ENCODE data around the gene RANBP1. TPM values are rescaled to one million over a fixed set of nuclear protein-coding genes. Genes with fewer than 3 reads are reported as not detected.

RANBP1 gene
- polyA plus RNA-seq, 1 of the 3 experiments (the other 2 are of a cell fraction): 502 TPM

DNA sequence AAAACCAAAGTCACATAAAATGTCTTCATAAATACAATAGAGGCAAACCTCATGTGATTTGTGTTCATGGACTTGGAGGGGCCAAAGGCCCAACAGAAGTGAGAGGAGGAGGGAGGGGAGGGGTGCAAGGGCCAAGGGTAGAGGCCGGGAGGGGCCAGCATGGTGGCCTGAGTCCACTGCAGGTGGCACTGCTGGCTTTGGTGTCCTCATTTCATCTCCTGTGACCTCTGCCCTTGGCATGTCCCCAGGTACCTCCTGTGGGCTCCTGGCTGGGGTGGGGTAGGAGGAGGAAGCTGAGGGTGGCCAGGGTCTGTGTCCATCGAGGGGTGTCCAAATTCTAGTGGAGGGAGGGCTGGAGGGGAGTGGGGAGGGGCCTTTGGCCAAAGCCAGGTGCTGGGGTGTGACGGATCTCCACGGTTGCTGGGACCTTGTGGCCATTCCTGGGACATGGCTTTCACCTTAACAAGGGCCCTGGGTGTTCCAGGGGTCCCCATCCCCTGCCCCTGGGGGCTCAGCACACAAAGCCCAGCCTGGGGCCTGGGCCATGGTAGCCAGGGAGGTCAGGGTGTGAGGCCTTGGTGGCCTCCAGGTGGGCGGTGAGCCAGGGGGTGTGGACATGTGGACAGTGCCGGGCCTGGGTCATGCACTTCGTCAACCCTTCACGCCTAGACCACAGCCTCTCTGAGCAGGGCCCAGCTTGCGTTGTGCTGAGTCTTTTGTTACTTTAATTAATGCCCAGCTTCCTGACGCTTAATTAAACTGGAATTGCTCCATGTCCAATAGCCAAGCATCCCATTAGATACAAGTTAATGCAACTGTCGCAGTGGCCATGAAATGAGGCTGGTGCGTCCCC lies 55.6 kb downstream of the RANBP1 start:
- TF ChIP-seq RCOR1 (IDR thresholded peaks at IDR 0.05; ENCODE audit: low read length) (no peak), TCF12 (IDR thresholded peaks at IDR 0.05) (no peak)
- no peak for DNase-seq
- Histone ChIP-seq H3K4me1 (ENCODE audit: control insufficient read depth in 1 of 2, insufficient read depth in 2 of 2, low read depth in 1 of 2, low read length in 1 of 2) (peaks cover 0 to 3% of the 10 kb centered on the region in 2 experiments; a peak in 1 of 4 replicates), H3K4me2 (no peak overlapping the region), H2AFZ (ENCODE audit: low read depth) (no peak overlapping the region), H3K27me3 (ENCODE audit: insufficient read depth) (no peaks in the 10 kb centered on the region; the same call in 1 of the 2 replicates), H3F3A (replicated peaks; ENCODE audit: insufficient read depth) (no peaks in the 10 kb centered on the region), H3K9ac (no peak overlapping the region), H4K20me1 (ENCODE audit: insufficient read depth) (no peaks in the 10 kb centered on the region), H3K79me2 (ENCODE audit: insufficient read depth) (no peaks in the 10 kb centered on the region), H3K27ac (ENCODE audit: low read depth in 2 of 2, low read length in 1 of 2) (no peak overlapping the region), H3K36me3 (replicated peaks in 1 of 2; ENCODE audit: control insufficient read depth in 1 of 2, insufficient read depth in 2 of 2, low read length in 1 of 2) (no peaks in the 10 kb centered on the region), H3K9me3 (no peaks in the 10 kb centered on the region), H3K9me2 (no peaks in the 10 kb centered on the region), H3K4me3 (ENCODE audit: low read depth in 2 of 2, low read length in 1 of 2) (no peak overlapping the region)
- CTCF ChIA-PET: interaction anchor here (0.9 to 1.5 kb wide), 3 partner anchors 15 to 64 kb away, joined by 3 to 6 read pairs (median 3); no protein-coding TSS in a partner anchor
- POLR2A ChIA-PET: no interaction called here
- WGBS (ENCODE audit: low lambda C conversion rate): 71% methylated on average over 10 of the region's 12 CpGs

- Histone ChIP-seq H3K9me3 (no peaks in the 10 kb centered on the region), H3F3A (replicated peaks; ENCODE audit: insufficient read depth) (no peaks in the 10 kb centered on the region), H3K4me3 (ENCODE audit: low read depth in 2 of 2, low read length in 1 of 2) (no peak overlapping the region), H3K9ac (no peak overlapping the region), H3K9me2 (no peaks in the 10 kb centered on the region), H3K4me2 (no peak overlapping the region), H3K36me3 (replicated peaks in 1 of 2; ENCODE audit: control insufficient read depth in 1 of 2, insufficient read depth in 2 of 2, low read length in 1 of 2) (no peaks in the 10 kb centered on the region), H3K79me2 (ENCODE audit: insufficient read depth) (no peaks in the 10 kb centered on the region), H3K27me3 (ENCODE audit: insufficient read depth) (no peaks in the 10 kb centered on the region; the same call in 1 of the 2 replicates), H4K20me1 (ENCODE audit: insufficient read depth) (no peaks in the 10 kb centered on the region), H3K27ac (ENCODE audit: low read depth in 2 of 2, low read length in 1 of 2) (no peak overlapping the region), H3K4me1 (ENCODE audit: control insufficient read depth in 1 of 2, insufficient read depth in 2 of 2, low read depth in 1 of 2, low read length in 1 of 2) (peaks cover 0 to 3% of the 10 kb centered on the region in 2 experiments; a peak in 1 of 4 replicates), H2AFZ (ENCODE audit: low read depth) (no peak overlapping the region)
- TF ChIP-seq MAX (IDR thresholded peaks at IDR 0.05; ENCODE audit: low read depth) (no peak), TAF1 (IDR thresholded peaks at IDR 0.05; ENCODE audit: borderline replicate concordance, low read depth, low read length) (no peak)
- ChIA-PET CTCF (interaction anchor here (0.9 to 1.5 kb wide), 2 partner anchors 15 to 64 kb away, joined by 3 to 6 read pairs; no protein-coding TSS in a partner anchor), POLR2A (no interaction called here)
- DNase-seq: no peak
- 64% methylated on average over 7 of the region's 10 CpGs for WGBS (ENCODE audit: low lambda C conversion rate)
Observed at GRCh38 chr22:20172141-20172613, 56.3 kb downstream of the RANBP1 start.

GRCh38 chr22:20173246-20173645 lies 57.3 kb downstream of the RANBP1 start:
- Histone ChIP-seq H4K20me1 (ENCODE audit: insufficient read depth) (no peaks in the 10 kb centered on the region), H3K9ac (no peak overlapping the region), H3K27ac (ENCODE audit: low read depth in 2 of 2, low read length in 1 of 2) (no peak overlapping the region), H2AFZ (ENCODE audit: low read depth) (no peak overlapping the region), H3K4me2 (no peak overlapping the region), H3K27me3 (ENCODE audit: insufficient read depth) (no peaks in the 10 kb centered on the region; the same call in 1 of the 2 replicates), H3F3A (replicated peaks; ENCODE audit: insufficient read depth) (no peaks in the 10 kb centered on the region), H3K4me3 (ENCODE audit: low read depth in 2 of 2, low read length in 1 of 2) (no peak overlapping the region), H3K9me3 (no peaks in the 10 kb centered on the region), H3K36me3 (replicated peaks in 1 of 2; ENCODE audit: control insufficient read depth in 1 of 2, insufficient read depth in 2 of 2, low read length in 1 of 2) (no peaks in the 10 kb centered on the region), H3K9me2 (no peaks in the 10 kb centered on the region), H3K79me2 (ENCODE audit: insufficient read depth) (no peaks in the 10 kb centered on the region), H3K4me1 (ENCODE audit: control insufficient read depth in 1 of 2, insufficient read depth in 2 of 2, low read depth in 1 of 2, low read length in 1 of 2) (peaks cover 0 to 3% of the 10 kb centered on the region in 2 experiments; a peak in 1 of 4 replicates)
- 37% methylated on average over 3 of the region's 11 CpGs for WGBS (ENCODE audit: low lambda C conversion rate)
- CTCF ChIA-PET: interaction anchor here (1.4 kb wide), 1 partner anchor 38 kb away, joined by 3 read pairs; no protein-coding TSS in a partner anchor
- POLR2A ChIA-PET: no interaction called here
- DNase-seq: no peak
- TF ChIP-seq RFX5 (IDR thresholded peaks at IDR 0.05; ENCODE audit: low read length): no peak
- TF ChIP-seq EZH2phosphoT487 (IDR thresholded peaks at IDR 0.05; ENCODE audit: borderline replicate concordance, low read depth): no peak
- TF ChIP-seq, protein P1, sequence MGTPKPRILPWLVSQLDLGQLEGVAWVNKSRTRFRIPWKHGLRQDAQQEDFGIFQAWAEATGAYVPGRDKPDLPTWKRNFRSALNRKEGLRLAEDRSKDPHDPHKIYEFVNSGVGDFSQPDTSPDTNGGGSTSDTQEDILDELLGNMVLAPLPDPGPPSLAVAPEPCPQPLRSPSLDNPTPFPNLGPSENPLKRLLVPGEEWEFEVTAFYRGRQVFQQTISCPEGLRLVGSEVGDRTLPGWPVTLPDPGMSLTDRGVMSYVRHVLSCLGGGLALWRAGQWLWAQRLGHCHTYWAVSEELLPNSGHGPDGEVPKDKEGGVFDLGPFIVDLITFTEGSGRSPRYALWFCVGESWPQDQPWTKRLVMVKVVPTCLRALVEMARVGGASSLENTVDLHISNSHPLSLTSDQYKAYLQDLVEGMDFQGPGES (IDR thresholded peaks at IDR 0.05; ENCODE audit: low read depth, low read length): no peak
- TF ChIP-seq NFIC (IDR thresholded peaks at IDR 0.05; ENCODE audit: borderline replicate concordance): no peak
- no peak for TF ChIP-seq USF2 (IDR thresholded peaks at IDR 0.05; ENCODE audit: borderline replicate concordance, low read depth, low read length)
- no peak for TF ChIP-seq FOXJ3 (CRISPR knock-in tag; IDR thresholded peaks at IDR 0.05)
- TF ChIP-seq TCF12 (IDR thresholded peaks at IDR 0.05): no peak
- TF ChIP-seq CHD2 (IDR thresholded peaks at IDR 0.05; ENCODE audit: low read length, partially characterized antibody): no peak
- TF ChIP-seq, protein P2, sequence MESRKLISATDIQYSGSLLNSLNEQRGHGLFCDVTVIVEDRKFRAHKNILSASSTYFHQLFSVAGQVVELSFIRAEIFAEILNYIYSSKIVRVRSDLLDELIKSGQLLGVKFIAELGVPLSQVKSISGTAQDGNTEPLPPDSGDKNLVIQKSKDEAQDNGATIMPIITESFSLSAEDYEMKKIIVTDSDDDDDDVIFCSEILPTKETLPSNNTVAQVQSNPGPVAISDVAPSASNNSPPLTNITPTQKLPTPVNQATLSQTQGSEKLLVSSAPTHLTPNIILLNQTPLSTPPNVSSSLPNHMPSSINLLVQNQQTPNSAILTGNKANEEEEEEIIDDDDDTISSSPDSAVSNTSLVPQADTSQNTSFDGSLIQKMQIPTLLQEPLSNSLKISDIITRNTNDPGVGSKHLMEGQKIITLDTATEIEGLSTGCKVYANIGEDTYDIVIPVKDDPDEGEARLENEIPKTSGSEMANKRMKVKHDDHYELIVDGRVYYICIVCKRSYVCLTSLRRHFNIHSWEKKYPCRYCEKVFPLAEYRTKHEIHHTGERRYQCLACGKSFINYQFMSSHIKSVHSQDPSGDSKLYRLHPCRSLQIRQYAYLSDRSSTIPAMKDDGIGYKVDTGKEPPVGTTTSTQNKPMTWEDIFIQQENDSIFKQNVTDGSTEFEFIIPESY (IDR thresholded peaks at IDR 0.05; ENCODE audit: borderline replicate concordance, low read depth): no peak
- TF ChIP-seq FOXM1 (IDR thresholded peaks at IDR 0.05; ENCODE audit: low read depth): no peak
- TF ChIP-seq SMC3 (IDR thresholded peaks at IDR 0.05; ENCODE audit: low read depth, low read length): no peak
- TF ChIP-seq POLR2AphosphoS5 (IDR thresholded peaks at IDR 0.05; ENCODE audit: low read depth, low read length): no peak
- no peak for TF ChIP-seq YY1 (IDR thresholded peaks at IDR 0.05; ENCODE audit: low read depth)

Measured in SK-N-SH (cell line).